SH-SY5Y (cell line): ENCODE measurements around the gene MEGF9.

Experiments
- GATA2 ChIP-seq: IDR thresholded peaks from 2 replicates; pipeline ENCODE4 v1.6.1; 2011; ENCODE audit warnings: mild to moderate bottlenecking, low read depth, low read length
- GATA3 ChIP-seq: IDR thresholded peaks from 2 replicates; pipeline ENCODE4 v1.6.1; 2011; ENCODE audit warnings: low read depth, mild to moderate bottlenecking, low read length, moderate library complexity

DNA sequence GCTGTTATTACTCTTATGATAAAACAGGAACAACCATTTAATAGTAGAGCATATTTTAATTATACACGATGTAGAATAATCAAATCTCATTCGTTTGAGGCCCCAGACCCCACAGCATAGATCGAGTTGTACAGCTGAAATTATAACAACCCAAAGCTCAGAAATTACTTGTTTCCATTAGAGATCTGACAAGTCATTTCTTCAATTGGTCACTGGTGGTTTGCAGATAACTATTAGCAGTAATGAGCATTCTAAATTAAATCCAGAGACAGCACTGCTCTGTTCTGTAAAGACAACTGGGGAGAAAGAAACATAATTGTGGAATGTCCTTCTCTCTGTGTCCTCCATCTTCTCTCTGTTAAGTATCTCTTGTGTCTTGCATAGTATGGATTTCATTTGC lies 147.2 kb downstream of the MEGF9 start:
- no peak for TF ChIP-seq GATA2
- no peak for TF ChIP-seq GATA3
